GM18508 (cell line): Measurements from ENCODE around the gene NDUFV1.
"Not testable (repeated sequence)": the region's sequence is repeated elsewhere in the genome, so short reads cannot be mapped to it uniquely, and the experiment has no call there.

Source experiments
- ATAC-seq: cut with Tn5 transposase; IDR thresholded peaks from one replicate; pipeline ENCODE4 v1.9.1; 2021; ENCODE audit warnings: moderate number of reproducible peaks; ENCODE audit not compliant: insufficient read depth, unreplicated experiment

Gene NDUFV1

GRCh38 chr11:67584881-67585873, 21.6 kb upstream of the NDUFV1 start:
- ATAC-seq: no peak

GRCh38 chr11:67585911-67586310, 20.8 kb upstream of the NDUFV1 start:
- ATAC-seq: no peak

GRCh38 chr11:67586568-67587250, 20.0 kb upstream of the NDUFV1 start:
- ATAC-seq: no peak

- ATAC-seq: no peak
These were observed 18.6 kb upstream of the NDUFV1 start for GRCh38 chr11:67588136-67588503.

GRCh38 chr11:67588899-67589415, 17.8 kb upstream of the NDUFV1 start:
- ATAC-seq: not testable (repeated sequence)

GRCh38 chr11:67592880-67593564, 13.7 kb upstream of the NDUFV1 start:
- no peak for ATAC-seq

- ATAC-seq: no peak
These were observed 13.2 kb upstream of the NDUFV1 start for GRCh38 chr11:67593565-67593905.

- no peak for ATAC-seq
These were observed 12.3 kb upstream of the NDUFV1 start for GRCh38 chr11:67594480-67594879.

- ATAC-seq: no peak
These were observed 9.9 kb upstream of the NDUFV1 start for GRCh38 chr11:67596753-67597300.

GRCh38 chr11:67597458-67597857, 9.3 kb upstream of the NDUFV1 start:
- not testable (repeated sequence) for ATAC-seq

- not testable (repeated sequence) for ATAC-seq
These were observed 8.8 kb upstream of the NDUFV1 start for GRCh38 chr11:67597963-67598362.

GRCh38 chr11:67599149-67599548, 7.6 kb upstream of the NDUFV1 start:
- no peak for ATAC-seq

GRCh38 chr11:67600324-67601029, 6.3 kb upstream of the NDUFV1 start:
- no peak for ATAC-seq

GRCh38 chr11:67601098-67601497, 5.6 kb upstream of the NDUFV1 start:
- no peak for ATAC-seq

GRCh38 chr11:67604119-67604518, 2.6 kb upstream of the NDUFV1 start:
- not testable (repeated sequence) for ATAC-seq

- ATAC-seq: no peak
These were observed 1.9 kb upstream of the NDUFV1 start for GRCh38 chr11:67604815-67605214.

- no peak for ATAC-seq
These were observed 1.3 kb upstream of the NDUFV1 start for GRCh38 chr11:67605231-67606011.

- no peak for ATAC-seq
These were observed 644 bp upstream of the NDUFV1 start for GRCh38 chr11:67606093-67606491.

GRCh38 chr11:67607507-67607906, 771 bp downstream of the NDUFV1 start:
- ATAC-seq: no peak
